Heart left ventricle (tissue), 16 donors: ENCODE results near the gene ADGRL3. TPM values are rescaled to one million over a fixed set of nuclear protein-coding genes. Genes with fewer than 3 reads are reported as not detected.
"Not testable (repeated sequence)": the region's sequence is repeated elsewhere in the genome, so short reads cannot be mapped to it uniquely, and the experiment has no call there.

Source experiments
- ATAC-seq, 4 donors: fragments of 200-7000 bp; cut with Tn5 transposase; one replicate each; pipeline ENCODE4 v1.9.1; 2020 to 2022; ENCODE audit warnings: moderate library complexity in 4 of 4, mild to moderate bottlenecking in 3 of 4, moderate number of reproducible peaks in 1 of 4
- DNase-seq, 5 donors: peaks; one replicate each; pipeline ENCODE4 v3.0.0-alpha.2; 2020
- H3K27ac ChIP-seq, 12 donors: fragments of 200-600 bp; sonication (generic) in 4 of 12; one replicate each; pipeline versions ENCODE4 v1.5.0 to v1.8.0; 2016 to 2022; ENCODE audit warnings: mild to moderate bottlenecking in 2 of 12
- H3K27me3 ChIP-seq, 9 donors: fragments of 200-600 bp; sonication (generic) in 2 of 9; one replicate each; pipeline versions ENCODE4 v1.5.1 to v1.8.0; 2016 to 2022; ENCODE audit warnings: mild to moderate bottlenecking in 3 of 9
- H3K36me3 ChIP-seq, 9 donors: fragments of 200-600 bp; sonication (generic) in 2 of 9; one replicate each; pipeline versions ENCODE4 v1.5.0 to v1.8.0; 2018 to 2022; ENCODE audit warnings: mild to moderate bottlenecking in 2 of 9
- H3K4me1 ChIP-seq, 12 donors: fragments of 200-600 bp; sonication (generic) in 4 of 12; one replicate each; pipeline versions ENCODE4 v1.5.0 to v1.8.0; 2016 to 2022; ENCODE audit warnings: mild to moderate bottlenecking in 3 of 12
- H3K4me3 ChIP-seq, 12 donors: fragments of 200-600 bp; sonication (generic) in 4 of 12; one replicate each; pipeline versions ENCODE4 v1.5.0 to v1.8.0; 2017 to 2022; ENCODE audit warnings: mild to moderate bottlenecking in 9 of 12, moderate library complexity in 4 of 12
- H3K9me3 ChIP-seq, 12 donors: fragments of 200-600 bp; sonication (generic) in 4 of 12; one replicate each; pipeline versions ENCODE4 v1.5.0 to v1.8.0; 2016 to 2022; ENCODE audit warnings: mild to moderate bottlenecking in 1 of 12
- POLR2A ChIP-seq, 2 donors: fragments of 450-650 bp; IDR thresholded peaks; one replicate each; pipeline ENCODE4 v1.6.1; 2017; ENCODE audit warnings: antibody characterized with exemption in 2 of 2, mild to moderate bottlenecking in 2 of 2, moderate library complexity in 2 of 2
- WGBS, 4 donors: extraction: QIAGEN DNeasy Blood & Tissue Kit in 2 of 4; methylation state at CpG; one replicate each; pipeline versions ENCODE4 v1.1.5 to v1.1.7; 2013 to 2018; 5-methylcytosine and 5-hydroxymethylcytosine counted together
- intact Hi-C, 10 donors: fragments of 100-400 bp; cut with DNase I; formaldehyde crosslinking; loops; one replicate each; pipeline versions ENCODE4 v1.11.1 to v1.14.2; 2022
- polyA plus RNA-seq, 2 donors: library from polyadenylated mRNA; stranded (reverse); fragments of 200-250 nt; gene quantifications; one replicate each; pipeline ENCODE4 v1.2.3, GENCODE V29; 2013
- total RNA-seq, 9 donors: library from RNA; depleted of rRNA in 2 of 9; stranded (reverse); fragments of >200 nt in 2 of 9; fragmentation: NEBNext Ultra II Directional in 3 of 9; extraction: Animal tissue kit (Norgen Biotek cat#: 25700) in 3 of 9; gene quantifications; one replicate each; pipeline versions ENCODE4 v1.1.0 to v1.2.4, GENCODE V29; 2016 to 2023
- TF ChIP-seq, protein P1 (sequence below), 12 donors: fragments of 200-600 bp; sonication (generic) in 4 of 12; IDR thresholded peaks; one replicate each; pipeline versions ENCODE4 v1.5.0 to v1.8.0; 2018 to 2022; ENCODE audit warnings: antibody characterized with exemption in 12 of 12, mild to moderate bottlenecking in 5 of 12
- donor health status: ischemic (EF 13 %, LVEDD 7.1; RV severe dilation, severe dysfunction).
- donor health status: healthy with polysubstance abuse.
- donor health status: DM: no; HTN: yes; CAD: no.
- donor health status: DM: no; HTN: no; CAD: no.
- donor health status: ischemic (EF 25% LVEDD 6.9; RV normal size, moderate dysfunction).
- donor health status: ischemic (EF 25% LVEDD 5.7; RV mildly dilated, moderate dysfunction).
- donor health status: healthy.
- donor health status: DM: yes; HTN: yes; CAD: no.
- donor health status: ischemic (EF 35%, LVEDD 5.7; RV mildly dilated, moderate dysfunction).
- donor health status: nonischemic (EF 11% LVEDD 7.7; RV severe dilation, severe dysfunction).
- donor health status: DM: yes; HTN: yes; CAD: no.
- donor health status: PGD.
- donor health status: ischemic (EF 29% LVEDD 5.4; RV normal size, mild dysfunction).
- donor health status: nonischemic (EF 23%, LVEDD 6.1; RV moderate dilation, normal function).

The ADGRL3 gene
- total and polyA plus RNA-seq, 11 donors: 0.84 to 24.4 (median 7.6) TPM

GRCh38 chr4:61630548-61630947 lies 430.4 kb downstream of the ADGRL3 start:
- DNase-seq (no peak), ATAC-seq (no peak)
- H3K4me3 ChIP-seq: no peak overlapping the region
- no peaks in the 10 kb centered on the region for H3K4me1 ChIP-seq
- H3K27me3 ChIP-seq: no peaks in the 10 kb centered on the region
- TF ChIP-seq, protein P1, sequence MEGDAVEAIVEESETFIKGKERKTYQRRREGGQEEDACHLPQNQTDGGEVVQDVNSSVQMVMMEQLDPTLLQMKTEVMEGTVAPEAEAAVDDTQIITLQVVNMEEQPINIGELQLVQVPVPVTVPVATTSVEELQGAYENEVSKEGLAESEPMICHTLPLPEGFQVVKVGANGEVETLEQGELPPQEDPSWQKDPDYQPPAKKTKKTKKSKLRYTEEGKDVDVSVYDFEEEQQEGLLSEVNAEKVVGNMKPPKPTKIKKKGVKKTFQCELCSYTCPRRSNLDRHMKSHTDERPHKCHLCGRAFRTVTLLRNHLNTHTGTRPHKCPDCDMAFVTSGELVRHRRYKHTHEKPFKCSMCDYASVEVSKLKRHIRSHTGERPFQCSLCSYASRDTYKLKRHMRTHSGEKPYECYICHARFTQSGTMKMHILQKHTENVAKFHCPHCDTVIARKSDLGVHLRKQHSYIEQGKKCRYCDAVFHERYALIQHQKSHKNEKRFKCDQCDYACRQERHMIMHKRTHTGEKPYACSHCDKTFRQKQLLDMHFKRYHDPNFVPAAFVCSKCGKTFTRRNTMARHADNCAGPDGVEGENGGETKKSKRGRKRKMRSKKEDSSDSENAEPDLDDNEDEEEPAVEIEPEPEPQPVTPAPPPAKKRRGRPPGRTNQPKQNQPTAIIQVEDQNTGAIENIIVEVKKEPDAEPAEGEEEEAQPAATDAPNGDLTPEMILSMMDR (IDR thresholded peaks at IDR 0.05): no peak
- TF ChIP-seq POLR2A (IDR thresholded peaks at IDR 0.05): no peak
- no peaks in the 10 kb centered on the region for H3K9me3 ChIP-seq
- H3K27ac ChIP-seq: no peak overlapping the region
- 64 to 77% (median 74%) methylated on average over 2 of the region's 2 CpGs for WGBS, 4 donors
- intact Hi-C loops: no loop called here
- no peaks in the 10 kb centered on the region for H3K36me3 ChIP-seq

DNA sequence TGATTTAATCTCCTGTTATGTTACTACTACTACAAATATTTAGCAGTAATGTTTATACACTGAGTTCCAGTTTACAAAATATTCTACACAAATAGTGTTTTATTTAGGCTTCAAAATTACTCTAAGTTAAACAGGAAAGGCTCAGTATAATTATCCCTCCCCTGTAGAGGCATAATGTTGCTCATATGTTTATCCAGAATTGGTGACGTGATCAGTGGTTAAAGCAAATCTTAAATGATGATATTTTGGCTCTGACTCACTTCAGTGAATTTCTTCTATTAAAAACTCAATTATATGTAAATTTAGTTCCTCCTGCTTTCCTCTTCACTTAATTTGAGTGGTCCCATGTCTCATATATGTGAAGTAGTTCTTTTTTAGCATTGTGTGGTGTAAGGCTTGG lies 438.5 kb downstream of the ADGRL3 start:
- DNase-seq (no peak), ATAC-seq (no peak)
- intact Hi-C loops: no loop called here
- H3K27me3 ChIP-seq: no peaks in the 10 kb centered on the region
- TF ChIP-seq, protein P1 (IDR thresholded peaks at IDR 0.05): no peak
- no peak for TF ChIP-seq POLR2A (IDR thresholded peaks at IDR 0.05)
- H3K4me3 ChIP-seq: no peak overlapping the region
- H3K36me3 ChIP-seq: no peaks in the 10 kb centered on the region
- no peaks in the 10 kb centered on the region for H3K9me3 ChIP-seq
- 58 to 91% (median 73%) methylated on average over 1 of the region's 1 CpG for whole genome bisulfite sequencing, 4 donors
- H3K4me1 ChIP-seq: no peaks in the 10 kb centered on the region
- H3K27ac ChIP-seq: no peak overlapping the region

- H3K27me3 ChIP-seq, H3K4me3 ChIP-seq, H3K9me3 ChIP-seq, H3K36me3 ChIP-seq, intact Hi-C loops, ATAC-seq, H3K27ac ChIP-seq, H3K4me1 ChIP-seq, DNase-seq: not testable (repeated sequence)
- WGBS, 4 donors: 87 to 89% (median 88%) methylated on average over 24 to 26 of the region's 26 CpGs
Measured at GRCh38 chr4:61646746-61647350, 446.7 kb downstream of the ADGRL3 start.

DNA sequence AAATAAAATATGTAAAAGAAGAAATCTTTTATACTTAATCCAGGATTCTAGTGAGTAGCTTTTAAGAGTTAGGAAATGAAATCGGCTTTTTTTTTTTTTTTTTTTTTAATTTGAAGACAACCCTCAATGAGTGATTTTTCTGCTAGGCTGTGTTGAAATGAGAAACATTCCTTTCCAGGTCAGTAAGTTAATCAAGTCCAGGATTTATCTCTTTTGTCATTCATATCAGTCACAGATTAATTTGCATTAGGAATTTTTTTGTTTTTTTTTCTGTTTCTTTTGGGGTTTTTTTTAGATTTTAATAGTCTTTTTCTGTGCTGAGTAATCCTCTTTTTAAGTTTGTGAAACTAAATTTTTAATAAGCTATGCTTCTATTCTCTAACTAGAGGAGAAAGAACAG lies 448.1 kb downstream of the ADGRL3 start:
- ATAC-seq (no peak), DNase-seq (no peak)
- TF ChIP-seq POLR2A (IDR thresholded peaks at IDR 0.05): no peak
- TF ChIP-seq, protein P1 (IDR thresholded peaks at IDR 0.05): no peak
- H3K36me3 ChIP-seq: no peaks in the 10 kb centered on the region
- H3K9me3 ChIP-seq: no peaks in the 10 kb centered on the region
- intact Hi-C loops: no loop called here
- no peak overlapping the region for H3K4me3 ChIP-seq
- no peak overlapping the region for H3K27ac ChIP-seq
- WGBS, 4 donors: 67 to 92% (median 75%) methylated on average over 1 of the region's 1 CpG
- H3K4me1 ChIP-seq: no peaks in the 10 kb centered on the region
- no peaks in the 10 kb centered on the region for H3K27me3 ChIP-seq

DNA sequence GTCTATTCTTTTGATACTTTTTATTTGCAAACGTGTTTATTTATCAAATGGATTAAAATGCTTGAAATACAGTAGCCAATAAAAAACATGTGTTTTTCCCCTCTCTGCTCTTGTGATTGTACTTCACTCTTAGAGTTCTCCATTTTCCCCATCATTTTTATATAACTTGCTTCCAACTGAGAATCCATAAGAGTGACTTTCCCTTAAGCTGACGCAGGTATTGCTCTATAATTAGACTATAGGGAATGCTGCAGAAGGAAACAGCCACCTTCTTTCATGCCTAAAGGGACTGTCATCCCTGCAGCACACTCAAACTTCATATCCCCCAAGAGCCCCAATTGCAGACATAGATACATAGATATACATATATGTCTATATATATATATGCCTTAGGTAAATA lies 456.9 kb downstream of the ADGRL3 start:
- no peak for ATAC-seq
- no peak for DNase-seq
- H3K27ac ChIP-seq: no peak overlapping the region
- H3K4me3 ChIP-seq: no peak overlapping the region
- H3K4me1 ChIP-seq: no peaks in the 10 kb centered on the region
- no peaks in the 10 kb centered on the region for H3K9me3 ChIP-seq
- intact Hi-C loops: no loop called here
- no peaks in the 10 kb centered on the region for H3K36me3 ChIP-seq
- no peaks in the 10 kb centered on the region for H3K27me3 ChIP-seq
- TF ChIP-seq, protein P1 (IDR thresholded peaks at IDR 0.05): no peak
- no peak for TF ChIP-seq POLR2A (IDR thresholded peaks at IDR 0.05)
- 56 to 65% (median 62%) methylated on average over 2 of the region's 2 CpGs for WGBS, 4 donors
